Calu3 (cell line): ENCODE results near the gene CD74. TPM values are rescaled to one million over a fixed set of nuclear protein-coding genes. Genes with fewer than 3 reads are reported as not detected.

Experiments
- BruUV-seq: library from RNA; stranded (reverse); fragments of 400-500 nt; replicated peaks from 2 replicates; lab custom pipeline; 2021; lab: Mats Ljungman, UMichigan
- CTCF ChIA-PET: fragments of 300-600 bp; sonication (Branson Sonifier 250); formaldehyde crosslinking; loops from one replicate; lab custom pipeline; 2022; ENCODE audit warnings: antibody characterized with exemption; lab: Charles Lee
- DNase-seq: peaks from one replicate; pipeline ENCODE4 v3.0.0; 2022
- H3K27ac Mint-ChIP-seq: one replicate; pipeline ENCODE4 v1.8.0; 2022; ENCODE audit warnings: mixed read lengths; ENCODE audit not compliant: unreplicated experiment
- H3K27me3 Mint-ChIP-seq: one replicate; pipeline ENCODE4 v1.8.0; 2022; ENCODE audit warnings: mixed read lengths; ENCODE audit not compliant: unreplicated experiment
- H3K36me3 Mint-ChIP-seq: one replicate; pipeline ENCODE4 v1.8.0; 2022; ENCODE audit warnings: mild to moderate bottlenecking, moderate library complexity, mixed read lengths; ENCODE audit not compliant: insufficient read depth, unreplicated experiment
- H3K4me1 Mint-ChIP-seq: one replicate; pipeline ENCODE4 v1.8.0; 2022; ENCODE audit warnings: mild to moderate bottlenecking, low read depth, mixed read lengths; ENCODE audit not compliant: unreplicated experiment
- H3K4me3 Mint-ChIP-seq: one replicate; pipeline ENCODE4 v1.8.0; 2022; ENCODE audit warnings: mild to moderate bottlenecking, low read depth, moderate library complexity, mixed read lengths; ENCODE audit not compliant: unreplicated experiment
- H3K9me3 Mint-ChIP-seq: one replicate; pipeline ENCODE4 v1.8.0; 2022; ENCODE audit warnings: low read depth, mixed read lengths; ENCODE audit not compliant: unreplicated experiment
- intact Hi-C: fragments of 100-400 bp; cut with micrococcal nuclease; formaldehyde crosslinking; loops from one replicate; pipeline ENCODE4 v1.10.0; 2022; ENCODE audit not compliant: unreplicated experiment
- total RNA-seq: library from RNA; stranded (reverse); gene quantifications from 2 replicates; pipeline ENCODE4 v1.2.3, GENCODE V29; 2022
- TF ChIP-seq, protein P1 (sequence below): fragments of 200-600 bp; IDR thresholded peaks from one replicate; pipeline ENCODE4 v1.8.0; 2022; ENCODE audit warnings: antibody characterized with exemption; ENCODE audit not compliant: unreplicated experiment

Gene CD74
- total RNA-seq, 1 experiment from 2014 or later, result 1,091 TPM

DNA sequence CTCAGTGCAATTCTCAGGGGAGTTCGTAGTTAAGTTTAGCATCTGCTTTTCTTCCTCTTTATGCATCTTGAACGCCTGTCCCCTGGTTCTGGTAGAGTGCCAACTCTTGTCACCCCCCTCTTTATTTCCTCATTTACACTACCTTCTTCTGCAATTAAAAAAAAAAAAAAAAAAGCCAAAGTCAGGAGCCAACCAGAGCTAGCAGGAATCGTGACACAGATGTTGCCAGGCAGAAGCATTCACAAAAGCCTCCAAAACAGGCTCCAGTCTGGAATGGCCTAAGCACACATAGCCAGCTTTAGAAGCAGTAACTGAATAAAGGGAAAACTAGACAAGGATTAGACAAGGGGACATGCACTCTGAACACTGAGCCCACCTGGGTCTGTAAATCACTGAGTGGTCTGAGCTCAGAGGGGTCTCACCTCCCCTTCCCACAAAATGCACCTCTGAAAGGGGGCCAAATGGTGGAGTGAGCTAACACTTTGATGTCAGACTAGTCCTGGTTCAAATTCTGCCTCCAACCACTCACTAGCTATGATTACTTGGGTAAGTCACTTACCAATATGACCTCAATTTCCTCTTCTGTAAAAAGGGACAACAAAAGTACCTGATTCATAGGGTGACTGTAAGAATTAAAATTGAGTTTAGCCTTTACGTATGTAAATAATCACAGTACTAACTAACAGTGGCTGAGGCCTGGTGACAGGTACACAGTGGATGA, 2.0 kb downstream of the CD74 start:
- intact Hi-C loops, result no loop called here
- TF ChIP-seq, protein P1, sequence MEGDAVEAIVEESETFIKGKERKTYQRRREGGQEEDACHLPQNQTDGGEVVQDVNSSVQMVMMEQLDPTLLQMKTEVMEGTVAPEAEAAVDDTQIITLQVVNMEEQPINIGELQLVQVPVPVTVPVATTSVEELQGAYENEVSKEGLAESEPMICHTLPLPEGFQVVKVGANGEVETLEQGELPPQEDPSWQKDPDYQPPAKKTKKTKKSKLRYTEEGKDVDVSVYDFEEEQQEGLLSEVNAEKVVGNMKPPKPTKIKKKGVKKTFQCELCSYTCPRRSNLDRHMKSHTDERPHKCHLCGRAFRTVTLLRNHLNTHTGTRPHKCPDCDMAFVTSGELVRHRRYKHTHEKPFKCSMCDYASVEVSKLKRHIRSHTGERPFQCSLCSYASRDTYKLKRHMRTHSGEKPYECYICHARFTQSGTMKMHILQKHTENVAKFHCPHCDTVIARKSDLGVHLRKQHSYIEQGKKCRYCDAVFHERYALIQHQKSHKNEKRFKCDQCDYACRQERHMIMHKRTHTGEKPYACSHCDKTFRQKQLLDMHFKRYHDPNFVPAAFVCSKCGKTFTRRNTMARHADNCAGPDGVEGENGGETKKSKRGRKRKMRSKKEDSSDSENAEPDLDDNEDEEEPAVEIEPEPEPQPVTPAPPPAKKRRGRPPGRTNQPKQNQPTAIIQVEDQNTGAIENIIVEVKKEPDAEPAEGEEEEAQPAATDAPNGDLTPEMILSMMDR, result no peak
- Mint-ChIP-seq H3K9me3 (no peaks in the 10 kb centered on the region), H3K27ac (peak overlapping the region; percentile 94), H3K4me1 (peaks cover 40% of the 10 kb centered on the region), H3K36me3 (peaks cover 70% of the 10 kb centered on the region), H3K4me3 (peak overlapping the region; percentile 95), H3K27me3 (no peaks in the 10 kb centered on the region)
- BruUV-seq, result no TSS peak
- CTCF ChIA-PET, result interaction anchor here (0.5 to 3.9 kb wide), 9 partner anchors 13 to 145 kb away, joined by 3 to 17 read pairs (median 4); no protein-coding TSS in a partner anchor
- peak; percentile 72 for DNase-seq

DNA sequence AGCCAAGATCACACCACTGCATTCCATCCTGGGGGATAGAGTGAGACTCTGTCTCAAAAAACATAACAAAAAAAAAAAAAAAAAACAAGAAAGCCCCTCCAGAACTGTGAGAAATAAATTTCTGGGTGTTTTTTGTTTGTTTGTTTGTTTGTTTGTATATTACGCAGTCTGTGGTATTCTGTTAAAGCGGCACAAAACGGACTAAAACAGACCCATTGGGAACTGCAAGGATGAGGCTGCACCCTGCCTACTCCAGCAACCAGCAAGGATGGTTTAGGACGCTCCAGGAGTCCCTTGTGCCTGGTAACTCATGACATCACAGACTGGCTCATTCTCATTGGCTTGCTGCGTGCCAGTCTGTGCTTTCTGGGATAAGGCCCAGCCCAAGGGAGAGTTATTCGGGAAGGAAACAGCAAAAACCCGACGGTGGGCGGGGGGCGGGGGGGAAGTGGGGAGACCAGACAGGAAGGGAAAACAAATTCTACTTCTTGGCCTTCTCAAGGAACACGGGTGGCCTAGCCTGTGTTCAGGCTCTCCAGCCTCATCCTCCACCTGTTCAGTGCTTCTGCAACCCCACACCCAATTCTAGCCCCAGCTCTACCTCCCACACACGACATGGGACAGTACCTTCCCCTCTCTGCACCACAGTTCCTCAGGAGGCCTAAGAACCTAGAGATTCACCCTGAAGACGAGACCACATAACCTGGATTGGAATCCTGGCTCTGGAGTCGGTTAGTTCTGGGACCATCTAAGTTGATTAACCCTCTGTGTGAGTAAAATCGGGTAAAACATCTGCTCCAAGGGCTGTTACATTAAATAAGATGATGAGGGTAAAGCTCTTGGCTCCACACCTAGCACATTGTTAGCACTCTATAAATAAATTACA, 2.8 kb downstream of the CD74 start:
- H3K27ac Mint-ChIP-seq, result peak overlapping the region; percentile 94
- intact Hi-C loops, result no loop called here
- CTCF ChIA-PET, result interaction anchor here (0.6 to 3.9 kb wide), 6 partner anchors 12 to 122 kb away, joined by 3 to 17 read pairs (median 4); no protein-coding TSS in a partner anchor
- H3K9me3 Mint-ChIP-seq, result no peaks in the 10 kb centered on the region
- peaks cover 70% of the 10 kb centered on the region for H3K36me3 Mint-ChIP-seq
- peak; percentile 88 for DNase-seq
- TF ChIP-seq, protein P1, result no peak
- TSS peak; percentile 65 for BruUV-seq
- peak overlapping the region; percentile 95 for H3K4me3 Mint-ChIP-seq
- H3K4me1 Mint-ChIP-seq, result peaks cover 40% of the 10 kb centered on the region
- H3K27me3 Mint-ChIP-seq, result no peaks in the 10 kb centered on the region

DNA sequence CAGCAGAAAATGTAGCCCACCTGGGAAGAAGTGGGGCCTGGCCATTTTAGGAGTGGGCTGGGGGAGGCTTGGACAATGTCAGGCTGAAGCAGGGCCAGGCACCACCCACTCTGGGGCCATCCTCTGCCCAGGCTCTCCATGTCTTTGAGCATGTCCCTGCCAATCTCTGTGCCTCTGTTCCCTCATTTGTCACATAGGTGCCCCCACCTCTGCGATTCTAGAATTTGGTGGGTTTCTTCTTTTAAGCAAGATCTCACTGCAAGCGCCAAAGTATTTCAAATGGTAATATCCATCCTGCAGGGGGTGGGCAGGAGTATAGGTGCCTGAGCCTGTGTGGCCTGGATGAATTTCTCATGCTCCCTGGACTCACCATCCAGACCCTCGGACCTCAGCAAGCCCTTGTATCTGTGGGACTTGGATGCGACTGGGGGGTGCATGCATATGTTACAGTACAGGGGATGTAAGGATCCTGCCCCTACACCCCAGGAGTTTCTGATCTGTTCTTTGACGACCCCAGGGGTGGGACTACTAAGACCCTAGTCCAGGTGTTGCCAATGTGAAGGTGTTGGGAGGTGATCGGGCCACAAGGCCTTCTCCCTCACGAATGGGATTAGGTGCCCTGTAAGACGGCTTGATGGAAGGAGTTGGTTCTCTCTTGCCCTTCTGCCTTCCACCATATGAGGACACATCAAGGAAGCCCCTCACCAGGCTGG, 4.3 kb downstream of the CD74 start:
- H3K36me3 Mint-ChIP-seq, result peaks cover 78% of the 10 kb centered on the region
- no peaks in the 10 kb centered on the region for H3K9me3 Mint-ChIP-seq
- H3K27ac Mint-ChIP-seq, result no peak overlapping the region
- no TSS peak for BruUV-seq
- TF ChIP-seq, protein P1, result no peak
- peaks cover 36% of the 10 kb centered on the region for H3K4me1 Mint-ChIP-seq
- H3K4me3 Mint-ChIP-seq, result no peak overlapping the region
- intact Hi-C loops, result no loop called here
- no peaks in the 10 kb centered on the region for H3K27me3 Mint-ChIP-seq
- CTCF ChIA-PET, result no interaction called here
- DNase-seq, result no peak

DNA sequence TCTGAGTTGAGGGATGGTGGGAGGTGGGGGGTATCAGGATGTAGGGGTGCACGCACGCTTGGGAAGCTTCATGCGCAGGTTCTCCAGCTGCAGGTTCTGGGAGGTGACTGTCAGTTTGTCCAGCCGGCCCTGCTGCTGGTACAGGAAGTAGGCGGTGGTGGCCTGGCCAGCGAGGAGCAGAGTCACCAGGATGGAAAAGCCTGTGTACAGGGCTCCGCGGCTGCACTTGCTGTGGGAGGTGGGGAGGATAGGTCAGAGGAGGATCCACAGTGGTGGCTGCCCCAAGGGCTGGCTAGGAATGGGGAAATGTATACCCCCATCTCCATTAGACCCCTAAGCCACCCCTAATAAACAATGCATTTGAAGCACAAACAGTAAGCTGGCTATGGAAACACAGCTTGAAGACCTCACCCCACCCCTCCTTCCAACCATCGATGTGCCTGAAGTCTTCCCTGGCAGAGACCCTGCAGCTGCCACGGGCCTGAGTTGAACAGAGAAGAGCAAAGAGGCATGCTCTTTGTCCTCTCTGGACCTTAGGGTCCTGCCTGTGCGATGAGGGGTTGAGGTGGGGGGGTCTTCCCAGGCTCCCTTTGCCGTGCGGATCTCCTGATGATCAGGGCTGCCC, 5.5 kb downstream of the CD74 start:
- intact Hi-C loops, result no loop called here
- no TSS peak for BruUV-seq

More for the DNA sequence above, 5.5 kb downstream of the CD74 start:
- TF ChIP-seq, protein P1, result no peak
- no peak for DNase-seq
- H3K4me3 Mint-ChIP-seq, result no peak overlapping the region
- peaks cover 24% of the 10 kb centered on the region for H3K4me1 Mint-ChIP-seq
- peak overlapping the region; percentile 31 for H3K27ac Mint-ChIP-seq
- no peaks in the 10 kb centered on the region for H3K9me3 Mint-ChIP-seq
- CTCF ChIA-PET, result no interaction called here
- no peaks in the 10 kb centered on the region for H3K27me3 Mint-ChIP-seq
- peaks cover 77% of the 10 kb centered on the region for H3K36me3 Mint-ChIP-seq
